ENCODE results near the gene GLCCI1. TPM values are rescaled to one million over a fixed set of nuclear protein-coding genes. Genes with fewer than 3 reads are reported as not detected.

The GLCCI1 gene
- total and polyA plus RNA-seq, 2 donors (not counting 3 experiments of a cell fraction or from before 2014, with no cell fraction given): 2.3 to 5.6 TPM

DNA sequence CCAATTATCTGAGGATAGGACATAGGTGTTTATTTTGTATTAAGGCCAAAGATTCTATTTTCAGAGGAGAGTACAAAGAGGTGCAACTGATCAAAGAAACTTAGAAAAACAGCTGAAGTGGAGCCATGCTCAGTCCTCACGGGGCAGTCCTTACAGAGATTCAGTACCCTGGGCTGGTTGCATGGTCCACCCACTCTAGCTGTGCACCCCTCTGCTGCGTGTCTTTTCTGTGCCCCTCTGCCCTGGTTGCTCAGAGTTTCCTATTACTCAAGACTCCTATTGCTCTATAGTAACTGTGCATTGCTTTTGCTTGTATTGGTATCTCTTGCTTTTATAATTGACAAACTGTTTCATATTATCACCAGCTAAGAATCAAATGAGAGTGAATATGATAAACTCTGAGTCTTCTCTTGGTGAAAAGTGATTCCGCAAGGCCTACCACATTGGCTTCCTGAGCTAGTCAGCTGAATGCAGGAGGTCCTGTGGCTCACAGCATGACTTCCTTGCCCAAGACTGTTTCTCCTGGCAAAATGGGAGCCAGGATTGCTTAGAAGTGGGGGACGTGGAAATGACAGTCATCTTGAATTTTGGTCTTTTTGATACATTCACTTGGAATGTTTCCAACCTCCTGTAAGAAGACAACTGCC is 137.0 kb downstream of the GLCCI1 start:
- no peak for FAIRE-seq
- BruUV-seq (replicated peaks): no TSS peak
- TF ChIP-seq POLR2AphosphoS5 (IDR thresholded peaks at IDR 0.05; ENCODE audit: insufficient read depth, low read depth, low read length) (no peak), JUN (IDR thresholded peaks at IDR 0.05; ENCODE audit: borderline replicate concordance, insufficient read depth, insufficient read length, low read depth) (no peak), POLR2A (IDR thresholded peaks at IDR 0.05; ENCODE audit: low read depth, low read length) (no peak), FOS (IDR thresholded peaks at IDR 0.05; ENCODE audit: borderline replicate concordance, insufficient read depth, low read length) (no peak), EZH2 (IDR thresholded peaks at IDR 0.05; ENCODE audit: borderline replicate concordance, low read depth, low read length, severe bottlenecking) (no peak), CTCF (IDR thresholded peaks at IDR 0.05; ENCODE audit: extremely low read depth in 1 of 2, insufficient read depth in 1 of 2, low read depth in 1 of 2, low read length in 2 of 2) (no peak)
- TF ChIP-seq, protein P1, sequence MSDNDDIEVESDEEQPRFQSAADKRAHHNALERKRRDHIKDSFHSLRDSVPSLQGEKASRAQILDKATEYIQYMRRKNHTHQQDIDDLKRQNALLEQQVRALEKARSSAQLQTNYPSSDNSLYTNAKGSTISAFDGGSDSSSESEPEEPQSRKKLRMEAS (IDR thresholded peaks at IDR 0.05; ENCODE audit: insufficient read depth, insufficient read length): no peak

More for the DNA sequence above, 137.0 kb downstream of the GLCCI1 start:
- dilution Hi-C loops (cut with MboI; ENCODE audit: extremely low pct_ligation_motif_present, low sequenced_read_pairs): no loop called here
- Histone ChIP-seq H2AFZ (ENCODE audit: low read depth, low read length) (no peak overlapping the region), H3K9me1 (replicated peaks; ENCODE audit: control insufficient read depth, extremely low read depth, insufficient read depth, low read length) (no peaks in the 10 kb centered on the region), H4K20me1 (replicated peaks; ENCODE audit: control insufficient read depth, extremely low read depth, insufficient read depth, low read length) (no peaks in the 10 kb centered on the region), H3K9me3 (replicated peaks; ENCODE audit: control insufficient read depth, insufficient read depth, low read length) (no peaks in the 10 kb centered on the region), H3K4me3 (replicated peaks in 1 of 3; ENCODE audit: insufficient read depth in 1 of 3, low read depth in 1 of 3, low read length in 3 of 3) (no peak overlapping the region), H3K4me1 (ENCODE audit: control insufficient read depth, extremely low read depth, insufficient read depth, low read length) (no peaks in the 10 kb centered on the region), H3K9ac (replicated peaks; ENCODE audit: extremely low read depth, insufficient read depth, low read length) (no peak overlapping the region), H3K27ac (ENCODE audit: insufficient read depth, low read depth, low read length) (no peak overlapping the region), H3K27me3 (ENCODE audit: control insufficient read depth in 2 of 2, insufficient read depth in 2 of 2, low read length in 2 of 2) (no peaks in the 10 kb centered on the region), H3K36me3 (ENCODE audit: control insufficient read depth in 2 of 2, extremely low read depth in 1 of 2, insufficient read depth in 2 of 2, low read length in 2 of 2) (no peaks in the 10 kb centered on the region), H3K79me2 (ENCODE audit: control insufficient read depth, insufficient read depth, low read length) (no peaks in the 10 kb centered on the region), H3K4me2 (ENCODE audit: insufficient read depth, low read length) (no peak overlapping the region)
- POLR2A ChIA-PET: no interaction called here
- intact Hi-C loops (cut with micrococcal nuclease): no loop called here
- CTCF ChIA-PET: interaction anchor here (0.8 kb wide), 1 partner anchor 8 kb away, joined by 3 read pairs; no protein-coding TSS in a partner anchor
- DNase-seq (ENCODE audit: low read depth, low spot score): no peak
